ENCODE data around the gene METTL25.

The METTL25 gene

GRCh38 chr12:82436354-82436753 is 78.0 kb downstream of the METTL25 start:
- H3K4me3 ChIP-seq (ENCODE audit: low read depth, low read length) = no peak overlapping the region
- DNase-seq (ENCODE audit: low read depth) = no peak
- no peak for TF ChIP-seq CTCF (IDR thresholded peaks at IDR 0.05; ENCODE audit: insufficient read depth, low read depth, low read length, missing control alignments)

GRCh38 chr12:82437744-82438143 is 79.4 kb downstream of the METTL25 start:
- TF ChIP-seq CTCF (IDR thresholded peaks at IDR 0.05; ENCODE audit: insufficient read depth, low read depth, low read length, missing control alignments) = no peak
- no peak overlapping the region for H3K4me3 ChIP-seq (ENCODE audit: low read depth, low read length)
- DNase-seq (ENCODE audit: low read depth) = no peak

GRCh38 chr12:82438356-82438755 is 80.0 kb downstream of the METTL25 start:
- DNase-seq (ENCODE audit: low read depth) = no peak
- no peak overlapping the region for H3K4me3 ChIP-seq (ENCODE audit: low read depth, low read length)
- TF ChIP-seq CTCF (IDR thresholded peaks at IDR 0.05; ENCODE audit: insufficient read depth, low read depth, low read length, missing control alignments) = no peak

GRCh38 chr12:82440885-82441284 is 82.6 kb downstream of the METTL25 start:
- no peak overlapping the region for H3K4me3 ChIP-seq (ENCODE audit: low read depth, low read length)
- no peak for TF ChIP-seq CTCF (IDR thresholded peaks at IDR 0.05; ENCODE audit: insufficient read depth, low read depth, low read length, missing control alignments)
- no peak for DNase-seq (ENCODE audit: low read depth)

GRCh38 chr12:82448911-82449578 is 90.7 kb downstream of the METTL25 start:
- no peak for DNase-seq (ENCODE audit: low read depth)
- no peak overlapping the region for H3K4me3 ChIP-seq (ENCODE audit: low read depth, low read length)
- no peak for TF ChIP-seq CTCF (IDR thresholded peaks at IDR 0.05; ENCODE audit: insufficient read depth, low read depth, low read length, missing control alignments)

GRCh38 chr12:82456633-82457032 is 98.3 kb downstream of the METTL25 start:
- no peak for DNase-seq (ENCODE audit: low read depth)
- TF ChIP-seq CTCF (IDR thresholded peaks at IDR 0.05; ENCODE audit: insufficient read depth, low read depth, low read length, missing control alignments) = no peak

GRCh38 chr12:82458101-82458500 is 99.8 kb downstream of the METTL25 start:
- TF ChIP-seq CTCF (IDR thresholded peaks at IDR 0.05; ENCODE audit: insufficient read depth, low read depth, low read length, missing control alignments) = no peak
- no peak for DNase-seq (ENCODE audit: low read depth)
- H3K4me3 ChIP-seq (ENCODE audit: low read depth, low read length) = no peak overlapping the region

More at GRCh38 chr12:82456633-82457032, 98.3 kb downstream of the METTL25 start:
- H3K4me3 ChIP-seq (ENCODE audit: low read depth, low read length) = no peak overlapping the region
